PC-9 (cell line): Measurements from ENCODE around the gene PPARA. TPM values are rescaled to one million over a fixed set of nuclear protein-coding genes. Genes with fewer than 3 reads are reported as not detected.

ENCODE experiments used
- BruUV-seq: library from RNA; stranded (reverse); fragments of 400-500 nt; replicated peaks from 2 replicates; lab custom pipeline; 2021; lab: Mats Ljungman, UMichigan
- CTCF ChIA-PET: fragments of 300-600 bp; sonication (Branson Sonifier 250); formaldehyde crosslinking; loops from one replicate; lab custom pipeline; 2022; ENCODE audit warnings: antibody characterized with exemption; lab: Charles Lee
- POLR2A ChIA-PET: fragments of 300-600 bp; sonication (Branson Sonifier 250); formaldehyde crosslinking; loops from one replicate; lab custom pipeline; 2022; ENCODE audit warnings: antibody characterized with exemption; ENCODE audit not compliant: unreplicated experiment; lab: Charles Lee
- DNase-seq, 2 experiments: peaks; one replicate each; pipeline versions ENCODE4 v3.0.0 to v3.0.0-alpha.2; 2015 to 2022; ENCODE audit warnings: mixed read lengths in 1 of 2
- H2AFZ ChIP-seq: fragments of 200-600 bp; sonication (generic); 2 replicates; pipeline ENCODE4 v1.8.1; 2017; ENCODE audit warnings: antibody characterized with exemption
- H3F3A ChIP-seq: fragments of 200-600 bp; sonication (generic); 2 replicates; pipeline ENCODE4 v1.8.1; 2017; ENCODE audit warnings: antibody characterized with exemption, mild to moderate bottlenecking, low read depth; ENCODE audit not compliant: insufficient read depth
- H3K27ac ChIP-seq: fragments of 200-600 bp; sonication (generic); 2 replicates; pipeline ENCODE4 v1.6.1; 2016; ENCODE audit warnings: mixed run types
- H3K27me3 ChIP-seq: fragments of 200-600 bp; sonication (generic); 2 replicates; pipeline ENCODE4 v1.6.1; 2016; ENCODE audit warnings: low read depth, mixed run types; ENCODE audit not compliant: insufficient read depth
- H3K36me3 ChIP-seq: fragments of 200-600 bp; sonication (generic); 2 replicates; pipeline ENCODE4 v1.6.1; 2016; ENCODE audit warnings: low read depth, mixed run types
- H3K4me1 ChIP-seq: fragments of 200-600 bp; sonication (generic); replicated peaks from 2 replicates; pipeline ENCODE4 v1.6.1; 2016; ENCODE audit warnings: mixed run types; ENCODE audit not compliant: insufficient read depth
- H3K4me2 ChIP-seq: fragments of 200-600 bp; sonication (generic); 2 replicates; pipeline ENCODE4 v1.6.1; 2017; ENCODE audit warnings: mixed run types
- H3K4me3 ChIP-seq: fragments of 200-600 bp; sonication (generic); 2 replicates; pipeline ENCODE4 v1.6.1; 2016; ENCODE audit warnings: mixed run types
- H3K79me2 ChIP-seq: fragments of 200-600 bp; sonication (generic); 2 replicates; pipeline ENCODE4 v1.6.1; 2017; ENCODE audit warnings: low read depth, mixed run types
- H3K9me2 ChIP-seq: fragments of 200-600 bp; sonication (generic); 2 replicates; pipeline ENCODE4 v1.8.1; 2017; ENCODE audit warnings: mild to moderate bottlenecking; ENCODE audit not compliant: insufficient read depth
- H3K9me3 ChIP-seq: fragments of 200-600 bp; sonication (generic); 2 replicates; pipeline ENCODE4 v1.8.1; 2016; ENCODE audit warnings: low read depth; ENCODE audit not compliant: insufficient read depth
- H4K20me1 ChIP-seq: fragments of 200-600 bp; sonication (generic); 2 replicates; pipeline ENCODE4 v1.8.1; 2017; ENCODE audit not compliant: insufficient read depth
- CTCF ChIP-seq: fragments of 200-600 bp; sonication (generic); conservative IDR thresholded peaks from 2 replicates; pipeline ENCODE4 v1.6.1; 2017; ENCODE audit warnings: mixed run types, antibody characterized with exemption, mild to moderate bottlenecking, moderate library complexity
- EZH2 ChIP-seq: fragments of 200-600 bp; sonication (generic); IDR thresholded peaks from 2 replicates; pipeline ENCODE4 v1.8.0; 2017; ENCODE audit warnings: antibody characterized with exemption, low read depth
- intact Hi-C: fragments of 100-400 bp; cut with micrococcal nuclease; formaldehyde crosslinking; loops from one replicate; pipeline ENCODE4 v1.10.0; 2022; ENCODE audit not compliant: unreplicated experiment
- total RNA-seq: library from RNA; stranded (reverse); gene quantifications from 2 replicates; pipeline ENCODE4 v1.2.3, GENCODE V29; 2021

Gene PPARA
- total RNA-seq, 1 experiment from 2014 or later, result 43.9 TPM

GRCh38 chr22:46214149-46214548, 63.8 kb downstream of the PPARA start:
- no peak for TF ChIP-seq EZH2
- TF ChIP-seq CTCF, result no peak
- Histone ChIP-seq H3K4me2 (no peak overlapping the region), H3K36me3 (no peaks in the 10 kb centered on the region), H3K27ac (no peak overlapping the region), H3F3A (no peaks in the 10 kb centered on the region), H4K20me1 (no peaks in the 10 kb centered on the region), H2AFZ (no peak overlapping the region), H3K9me3 (no peaks in the 10 kb centered on the region), H3K4me3 (no peak overlapping the region), H3K79me2 (no peaks in the 10 kb centered on the region), H3K9me2 (no peaks in the 10 kb centered on the region), H3K27me3 (no peaks in the 10 kb centered on the region), H3K4me1 (no peaks in the 10 kb centered on the region)
- intact Hi-C loops, result no loop called here
- no peak for DNase-seq
- BruUV-seq, result no TSS peak
- CTCF ChIA-PET, result no interaction called here
- POLR2A ChIA-PET, result no interaction called here

DNA sequence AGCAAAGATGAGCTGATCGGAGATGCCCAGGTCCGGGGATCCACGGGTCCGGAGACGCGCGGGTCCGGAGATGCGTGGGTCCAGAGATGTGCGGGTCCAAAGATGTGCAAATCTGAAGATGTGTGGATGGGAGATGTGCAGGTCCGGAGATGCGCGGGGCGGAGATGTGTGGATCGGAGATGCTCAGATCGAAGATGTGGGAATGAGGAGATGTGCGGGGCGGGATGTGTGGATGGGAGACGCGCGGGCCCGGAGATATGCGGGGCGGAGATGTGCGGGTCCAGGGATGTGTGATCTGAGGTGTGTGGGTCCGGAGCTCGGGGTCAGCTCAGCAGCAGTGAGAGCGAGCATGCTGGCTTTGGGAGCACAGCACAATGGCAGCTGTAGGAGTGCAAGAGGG, 64.3 kb downstream of the PPARA start:
- no peaks in the 10 kb centered on the region for H3K36me3 ChIP-seq
- no peak overlapping the region for H3K27ac ChIP-seq
- no peak overlapping the region for H3K4me3 ChIP-seq
- intact Hi-C loops, result no loop called here
- TF ChIP-seq EZH2, result no peak
- TF ChIP-seq CTCF, result no peak
- no peak for DNase-seq
- no peak overlapping the region for H2AFZ ChIP-seq
- H3K4me2 ChIP-seq, result no peak overlapping the region
- H3K9me3 ChIP-seq, result no peaks in the 10 kb centered on the region
- no peaks in the 10 kb centered on the region for H3F3A ChIP-seq
- H4K20me1 ChIP-seq, result no peaks in the 10 kb centered on the region
- POLR2A ChIA-PET, result no interaction called here
- H3K27me3 ChIP-seq, result no peaks in the 10 kb centered on the region
- H3K4me1 ChIP-seq, result no peaks in the 10 kb centered on the region
- no peaks in the 10 kb centered on the region for H3K9me2 ChIP-seq
- BruUV-seq, result no TSS peak
- H3K79me2 ChIP-seq, result no peaks in the 10 kb centered on the region
- CTCF ChIA-PET, result no interaction called here

DNA sequence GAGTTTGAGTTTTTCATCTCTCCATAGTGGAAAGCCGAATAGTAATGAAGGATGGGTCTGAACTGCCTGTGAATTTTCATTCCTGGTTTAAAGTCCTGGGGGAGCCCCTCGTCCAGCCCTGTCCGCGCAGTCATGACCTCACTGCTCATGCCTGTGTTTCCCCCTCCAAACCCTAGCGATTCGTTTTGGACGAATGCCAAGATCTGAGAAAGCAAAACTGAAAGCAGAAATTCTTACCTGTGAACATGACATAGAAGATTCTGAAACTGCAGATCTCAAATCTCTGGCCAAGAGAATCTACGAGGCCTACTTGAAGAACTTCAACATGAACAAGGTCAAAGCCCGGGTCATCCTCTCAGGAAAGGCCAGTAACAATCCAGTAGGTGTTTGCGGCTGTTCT, 69.3 kb downstream of the PPARA start:
- H3K4me1 ChIP-seq, result no peaks in the 10 kb centered on the region
- no peaks in the 10 kb centered on the region for H3K9me3 ChIP-seq
- no peaks in the 10 kb centered on the region for H3K9me2 ChIP-seq
- H3K36me3 ChIP-seq, result 0 out of 2 replicates have a peak, but pooled peaks cover 6% of the 10 kb centered on the region
- H3K27ac ChIP-seq, result no peak overlapping the region
- H3K79me2 ChIP-seq, result no peaks in the 10 kb centered on the region
- CTCF ChIA-PET, result no interaction called here
- H3K4me3 ChIP-seq, result no peak overlapping the region
- POLR2A ChIA-PET, result no interaction called here
- no peak overlapping the region for H3K4me2 ChIP-seq
- no peaks in the 10 kb centered on the region for H4K20me1 ChIP-seq
- DNase-seq, result no peak
- TF ChIP-seq EZH2 (no peak), CTCF (no peak)
- intact Hi-C loops, result no loop called here
- BruUV-seq, result no TSS peak
- no peaks in the 10 kb centered on the region for H3F3A ChIP-seq
- no peaks in the 10 kb centered on the region for H3K27me3 ChIP-seq
- H2AFZ ChIP-seq, result no peak overlapping the region
